HG02588 (cell line): ENCODE measurements around the gene ETV7.

Source experiments
- ATAC-seq: cut with Tn5 transposase; IDR thresholded peaks from one replicate; pipeline ENCODE4 v1.9.1; 2021; ENCODE audit warnings: mild to moderate bottlenecking, moderate library complexity; ENCODE audit not compliant: unreplicated experiment

The ETV7 gene

GRCh38 chr6:36326356-36326995 is 61.0 kb downstream of the ETV7 start:
- ATAC-seq, result no peak

DNA sequence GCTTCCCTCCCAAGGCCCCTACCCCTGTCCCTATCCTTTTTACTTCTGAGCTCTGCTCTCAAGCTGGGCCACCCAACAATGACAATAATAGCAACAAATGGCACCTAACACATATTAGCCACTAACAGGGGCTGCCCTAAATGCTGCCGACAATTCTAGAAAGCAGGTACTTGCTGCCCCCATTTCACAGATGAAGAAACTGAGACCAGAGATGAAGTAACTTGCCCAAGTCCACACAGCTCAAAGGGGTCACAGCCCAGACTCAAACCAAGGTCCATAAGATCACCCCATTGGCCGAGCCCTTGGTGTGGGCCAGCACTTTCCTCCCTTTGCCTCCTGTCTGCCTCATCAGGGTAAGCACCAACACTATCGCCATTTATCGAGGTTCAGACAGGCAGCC is 62.8 kb downstream of the ETV7 start:
- ATAC-seq, result no peak

DNA sequence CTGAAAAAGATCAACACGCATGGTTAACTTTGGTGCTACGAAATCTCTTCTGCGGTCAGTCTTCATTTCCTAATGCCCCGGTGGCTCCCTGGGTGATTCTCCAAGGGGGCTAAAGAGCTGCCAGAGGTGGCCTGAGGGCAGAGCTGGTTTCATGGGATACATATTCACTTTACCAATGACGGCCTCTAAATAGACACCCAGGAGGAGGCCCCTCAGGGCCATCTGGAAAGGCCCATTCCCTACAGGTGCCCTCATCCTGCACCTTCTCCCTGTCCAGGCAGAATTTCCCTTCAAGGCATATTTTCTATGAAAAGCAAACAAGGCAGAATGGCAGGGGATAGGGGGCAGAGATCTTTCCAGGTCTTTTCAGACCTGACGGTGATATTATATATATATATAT is 63.3 kb downstream of the ETV7 start:
- no peak for ATAC-seq

DNA sequence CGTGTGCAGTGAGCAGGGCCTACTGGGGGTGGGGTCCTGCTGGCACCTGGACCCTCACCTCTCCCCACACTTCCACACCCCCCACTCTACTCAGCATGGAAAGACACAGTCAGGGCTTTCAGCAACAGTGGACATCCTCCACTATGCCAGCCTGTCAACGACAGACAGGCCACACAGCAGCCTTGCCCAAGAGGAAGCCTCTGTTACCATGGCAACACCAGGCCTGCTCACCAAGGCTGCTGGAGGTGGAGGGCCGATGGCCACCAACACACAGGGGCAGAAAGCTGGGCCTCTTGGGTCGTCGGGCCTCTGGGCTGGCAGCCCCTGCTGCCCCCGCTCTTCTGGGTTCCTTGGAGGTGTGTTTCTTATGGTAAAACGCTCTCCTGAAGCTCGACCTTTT is 64.4 kb downstream of the ETV7 start:
- no peak for ATAC-seq

DNA sequence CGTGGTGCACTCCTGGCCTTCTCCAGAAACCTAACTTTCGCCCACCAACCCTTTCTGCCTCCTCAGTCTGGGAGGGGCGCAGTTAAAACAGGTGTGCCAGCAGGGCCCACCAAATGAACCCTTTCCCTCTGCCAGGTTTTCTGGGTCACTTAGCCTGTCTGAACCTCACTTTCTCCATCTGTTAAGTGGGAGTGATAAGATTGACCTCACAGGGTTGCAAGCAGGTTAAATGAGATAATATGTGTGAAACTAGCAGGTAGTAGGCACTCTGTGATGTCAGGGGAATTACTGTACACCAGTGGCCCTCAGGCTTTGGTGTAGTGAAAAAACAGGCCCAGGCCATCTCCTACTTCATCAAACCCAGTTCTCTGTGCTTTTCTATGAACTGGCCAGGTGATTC is 64.9 kb downstream of the ETV7 start:
- ATAC-seq, result no peak

GRCh38 chr6:36320475-36320874 is 67.0 kb downstream of the ETV7 start:
- ATAC-seq, result no peak

- ATAC-seq, result no peak
Observed at GRCh38 chr6:36319821-36320220, 67.6 kb downstream of the ETV7 start.

DNA sequence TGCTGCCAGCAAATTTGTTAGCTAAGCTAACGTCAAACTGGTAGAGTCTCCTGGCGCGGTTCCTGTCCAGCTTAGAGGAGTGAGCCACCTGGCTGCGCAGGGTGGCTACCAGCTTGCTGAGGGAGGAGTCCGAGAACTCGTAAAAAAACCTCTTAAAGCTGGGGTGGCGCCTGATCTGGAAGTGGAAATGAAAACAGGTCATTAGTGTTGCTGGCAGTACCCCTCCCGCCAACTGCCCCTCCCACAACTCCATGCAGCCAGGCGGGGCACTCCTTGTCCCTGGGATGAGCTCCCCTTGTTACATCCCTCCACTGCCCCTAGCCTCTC is 68.1 kb downstream of the ETV7 start:
- no peak for ATAC-seq

GRCh38 chr6:36318690-36319435 is 68.6 kb downstream of the ETV7 start:
- no peak for ATAC-seq

DNA sequence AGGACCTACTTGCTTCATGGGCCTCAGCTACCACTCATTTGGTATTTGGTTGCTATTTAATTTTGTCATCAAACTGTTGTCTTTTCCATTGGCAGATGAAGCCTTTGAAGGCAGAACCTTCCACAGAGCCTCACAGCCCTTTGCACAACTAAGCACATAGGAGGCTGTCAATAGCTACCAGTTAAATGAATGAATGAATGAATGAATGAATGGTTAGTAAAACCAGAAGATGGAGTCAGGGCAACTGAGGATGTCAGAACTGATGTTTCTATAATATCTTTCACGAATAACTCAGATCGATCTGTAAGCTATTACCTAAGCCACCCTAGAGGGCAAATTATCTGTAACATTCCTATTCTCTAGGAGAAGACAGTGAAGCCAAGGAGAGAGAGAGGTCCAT is 69.8 kb downstream of the ETV7 start:
- no peak for ATAC-seq
